Endothelial cell of umbilical vein (primary cell): ENCODE data around the gene PRSS21. TPM values are rescaled to one million over a fixed set of nuclear protein-coding genes. Genes with fewer than 3 reads are reported as not detected.

ENCODE experiments used
- BruUV-seq: library from RNA; stranded (reverse); fragments of 400-500 nt; replicated peaks from 2 replicates; lab custom pipeline; 2021; lab: Mats Ljungman, UMichigan
- CTCF ChIA-PET: fragments of 300-600, 350-600 bp; sonication (Branson Sonifier 250); formaldehyde crosslinking; loops from one replicate; lab custom pipeline; 2021; ENCODE audit warnings: antibody characterized with exemption, inconsistent platforms; lab: Charles Lee
- POLR2A ChIA-PET: fragments of 300-600, 350-600 bp; sonication (Branson Sonifier 250); formaldehyde crosslinking; loops from one replicate; lab custom pipeline; 2021; ENCODE audit warnings: antibody characterized with exemption, inconsistent platforms; lab: Charles Lee
- DNase-seq: peaks from one replicate; pipeline ENCODE4 v3.0.0-alpha.2; 2011; ENCODE audit warnings: low read depth, low spot score
- FAIRE-seq: peaks from 2 replicates; lab custom pipeline; 2011; peaks lifted over from hg19 to GRCh38; lab: Jason Lieb, UNC
- H2AFZ ChIP-seq: 2 replicates; pipeline ENCODE4 v1.6.0; 2012; ENCODE audit warnings: low read depth, low read length, control low read depth, inconsistent platforms
- H3K27ac ChIP-seq: 2 replicates; pipeline ENCODE4 v1.5.1; 2011; ENCODE audit warnings: low read depth, mild to moderate bottlenecking, control low read depth, low read length, moderate library complexity; ENCODE audit not compliant: insufficient read depth
- H3K27me3 ChIP-seq, 2 experiments: 2 replicates each; pipeline versions ENCODE4 v1.6.0 to v1.6.1; 2011; ENCODE audit warnings: low read length in 2 of 2, mixed read lengths in 1 of 2; ENCODE audit not compliant: control insufficient read depth in 2 of 2, insufficient read depth in 2 of 2
- H3K36me3 ChIP-seq, 2 experiments: 2 replicates in 1 of 2; 3 replicates in 1 of 2; pipeline ENCODE4 v1.5.1; 2011; ENCODE audit warnings: low read length in 2 of 2, mild to moderate bottlenecking in 1 of 2, moderate library complexity in 1 of 2; ENCODE audit not compliant: control insufficient read depth in 2 of 2, insufficient read depth in 2 of 2; ENCODE audit errors: extremely low read depth in 1 of 2
- H3K4me1 ChIP-seq: 3 replicates; pipeline ENCODE4 v1.5.1; 2011; ENCODE audit warnings: mild to moderate bottlenecking, low read length; ENCODE audit not compliant: control insufficient read depth, insufficient read depth; ENCODE audit errors: extremely low read depth
- H3K4me2 ChIP-seq: 2 replicates; pipeline ENCODE4 v1.6.1; 2011; ENCODE audit warnings: low read length, control low read depth, mixed read lengths; ENCODE audit not compliant: insufficient read depth
- H3K4me3 ChIP-seq, 3 experiments: fragments of 200-600 bp in 1 of 3; sonication (generic), shearing (Covaris generic) in 1 of 3; replicated peaks in 1 of 3; 2 replicates each; pipeline ENCODE4 v1.5.1; 2011 to 2016; ENCODE audit warnings: control low read depth in 3 of 3, low read length in 3 of 3, mild to moderate bottlenecking in 2 of 3, inconsistent platforms in 1 of 3, low read depth in 1 of 3, moderate library complexity in 1 of 3; ENCODE audit not compliant: insufficient read depth in 1 of 3
- H3K79me2 ChIP-seq: 2 replicates; pipeline ENCODE4 v1.6.0; 2012; ENCODE audit warnings: low read length, inconsistent platforms; ENCODE audit not compliant: control insufficient read depth, insufficient read depth
- H3K9ac ChIP-seq: replicated peaks from 2 replicates; pipeline ENCODE3; 2011; ENCODE audit warnings: low read length, control low read depth; ENCODE audit not compliant: insufficient read depth; ENCODE audit errors: extremely low read depth
- H3K9me1 ChIP-seq: replicated peaks from 3 replicates; pipeline ENCODE4 v1.6.0; 2011; ENCODE audit warnings: mild to moderate bottlenecking, low read length; ENCODE audit not compliant: control insufficient read depth, insufficient read depth; ENCODE audit errors: extremely low read depth
- H3K9me3 ChIP-seq: replicated peaks from 2 replicates; pipeline ENCODE4 v1.5.1; 2012; ENCODE audit warnings: low read length, inconsistent platforms; ENCODE audit not compliant: control insufficient read depth, insufficient read depth
- H4K20me1 ChIP-seq: replicated peaks from 2 replicates; pipeline ENCODE3; 2011; ENCODE audit warnings: mild to moderate bottlenecking, low read length; ENCODE audit not compliant: control insufficient read depth, insufficient read depth; ENCODE audit errors: extremely low read depth
- EZH2 ChIP-seq: IDR thresholded peaks from 2 replicates; pipeline ENCODE4 v1.6.1; 2012; ENCODE audit warnings: borderline replicate concordance, low read depth, mild to moderate bottlenecking, moderate library complexity, low read length, inconsistent platforms; ENCODE audit not compliant: severe bottlenecking
- FOS ChIP-seq: IDR thresholded peaks from 2 replicates; pipeline ENCODE4 v1.6.1; 2011; ENCODE audit warnings: mild to moderate bottlenecking, low read length, moderate library complexity, borderline replicate concordance; ENCODE audit not compliant: insufficient read depth
- GATA2 ChIP-seq: IDR thresholded peaks from 2 replicates; pipeline ENCODE4 v1.7.0; 2011; ENCODE audit warnings: low read depth, mild to moderate bottlenecking, moderate library complexity, mixed read lengths, low read length; ENCODE audit not compliant: insufficient read length, insufficient read depth
- JUN ChIP-seq: IDR thresholded peaks from 2 replicates; pipeline ENCODE4 v1.6.1; 2011; ENCODE audit warnings: borderline replicate concordance, low read depth; ENCODE audit not compliant: insufficient read length, insufficient read depth
- MAX ChIP-seq: IDR thresholded peaks from 2 replicates; pipeline ENCODE4 v1.6.1; 2011; ENCODE audit not compliant: insufficient read depth, insufficient read length
- MYC ChIP-seq: IDR thresholded peaks from one replicate; pipeline ENCODE4 v1.6.1; 2011; ENCODE audit warnings: mild to moderate bottlenecking, low read depth, low read length
- POLR2A ChIP-seq: IDR thresholded peaks from 2 replicates; pipeline ENCODE4 v1.6.1; 2012; ENCODE audit warnings: low read depth, mild to moderate bottlenecking, control low read depth, low read length
- POLR2AphosphoS5 ChIP-seq: IDR thresholded peaks from 2 replicates; pipeline ENCODE4 v1.6.1; 2012; ENCODE audit warnings: low read depth, mild to moderate bottlenecking, control low read depth, low read length, moderate library complexity; ENCODE audit not compliant: insufficient read depth
- dilution Hi-C: fragments of 300-500 bp; cut with MboI; formaldehyde crosslinking; loops from one replicate; pipeline ENCODE4 v1.15.0; 2019; ENCODE audit warnings: low sequenced_read_pairs; ENCODE audit not compliant: extremely low pct_ligation_motif_present
- intact Hi-C: fragments of 100-400 bp; cut with micrococcal nuclease; formaldehyde crosslinking; loops from one replicate; pipeline ENCODE4 v1.10.0; 2022
- polyA plus RNA-seq, 4 experiments: library from polyadenylated mRNA; depleted of rRNA in 3 of 4; stranded (reverse) in 3 of 4; unstranded in 1 of 4; fragments of >200 nt; gene quantifications; 2 replicates each; pipeline versions ENCODE4 v1.2.1 to v1.2.3, GENCODE V29; 2011 to 2012; ENCODE audit warnings: missing spikeins in 1 of 4
- total RNA-seq: library from RNA; stranded (reverse); gene quantifications from 2 replicates; pipeline ENCODE4 v1.2.3, GENCODE V29; 2021
- TF ChIP-seq, protein P1 (sequence below), 2 donors: IDR thresholded peaks; 1 replicate in 1 of 2; 2 replicates in 1 of 2; pipeline ENCODE4 v1.5.1; 2011; ENCODE audit warnings: low read length in 2 of 2, mild to moderate bottlenecking in 2 of 2, moderate library complexity in 2 of 2, control low read depth in 1 of 2, inconsistent platforms in 1 of 2, low read depth in 1 of 2; ENCODE audit not compliant: insufficient read depth in 1 of 2; ENCODE audit errors: extremely low read depth in 1 of 2

The PRSS21 gene
- total and polyA plus RNA-seq, 2 donors (not counting 3 experiments of a cell fraction or from before 2014, with no cell fraction given): 0.28 TPM; not detected in 1

GRCh38 chr16:2775131-2775716 is 41.8 kb upstream of the PRSS21 start:
- Histone ChIP-seq H3K9me1 (no peaks in the 10 kb centered on the region), H3K4me1 (peaks cover 8% of the 10 kb centered on the region), H3K27me3 (no peaks in the 10 kb centered on the region), H3K36me3 (peaks cover 3 to 22% of the 10 kb centered on the region in 2 experiments), H3K9ac (no peak overlapping the region), H2AFZ (no peak overlapping the region), H3K4me2 (peak overlapping the region; percentile 82), H4K20me1 (no peaks in the 10 kb centered on the region), H3K9me3 (no peaks in the 10 kb centered on the region), H3K79me2 (peaks cover 18% of the 10 kb centered on the region), H3K4me3 (no peak overlapping the region), H3K27ac (no peak overlapping the region)
- dilution Hi-C loops: no loop called here
- ChIA-PET POLR2A (no interaction called here), CTCF (interaction anchor here (1.1 to 4.5 kb wide), 3 partner anchors 64 to 152 kb away, joined by 3 to 20 read pairs (median 8); no protein-coding TSS in a partner anchor)
- FAIRE-seq (no peak), DNase-seq (no peak)
- intact Hi-C loops: loop anchor here (5.0 to 10.0 kb wide), 3 partner anchors 60 to 142 kb away; partner anchors contain the start of genes KCTD5 and ZG16B
- TF ChIP-seq GATA2 (no peak), MYC (no peak), POLR2AphosphoS5 (no peak), FOS (no peak), JUN (no peak), EZH2 (no peak), POLR2A (no peak), MAX (no peak)
- TF ChIP-seq, protein P1, sequence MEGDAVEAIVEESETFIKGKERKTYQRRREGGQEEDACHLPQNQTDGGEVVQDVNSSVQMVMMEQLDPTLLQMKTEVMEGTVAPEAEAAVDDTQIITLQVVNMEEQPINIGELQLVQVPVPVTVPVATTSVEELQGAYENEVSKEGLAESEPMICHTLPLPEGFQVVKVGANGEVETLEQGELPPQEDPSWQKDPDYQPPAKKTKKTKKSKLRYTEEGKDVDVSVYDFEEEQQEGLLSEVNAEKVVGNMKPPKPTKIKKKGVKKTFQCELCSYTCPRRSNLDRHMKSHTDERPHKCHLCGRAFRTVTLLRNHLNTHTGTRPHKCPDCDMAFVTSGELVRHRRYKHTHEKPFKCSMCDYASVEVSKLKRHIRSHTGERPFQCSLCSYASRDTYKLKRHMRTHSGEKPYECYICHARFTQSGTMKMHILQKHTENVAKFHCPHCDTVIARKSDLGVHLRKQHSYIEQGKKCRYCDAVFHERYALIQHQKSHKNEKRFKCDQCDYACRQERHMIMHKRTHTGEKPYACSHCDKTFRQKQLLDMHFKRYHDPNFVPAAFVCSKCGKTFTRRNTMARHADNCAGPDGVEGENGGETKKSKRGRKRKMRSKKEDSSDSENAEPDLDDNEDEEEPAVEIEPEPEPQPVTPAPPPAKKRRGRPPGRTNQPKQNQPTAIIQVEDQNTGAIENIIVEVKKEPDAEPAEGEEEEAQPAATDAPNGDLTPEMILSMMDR (IDR thresholded peaks at IDR 0.05; ENCODE audit: extremely low read depth in 1 of 2, insufficient read depth in 1 of 2, low read depth in 1 of 2, low read length in 2 of 2): no peak
- no TSS peak for BruUV-seq
